ENCODE results near the gene AQP2. TPM values are rescaled to one million over a fixed set of nuclear protein-coding genes. Genes with fewer than 3 reads are reported as not detected.
"Not testable (repeated sequence)": the region's sequence is repeated elsewhere in the genome, so short reads cannot be mapped to it uniquely, and the experiment has no call there.

AQP2 gene
- polyA plus RNA-seq, 6 donors from 2014 or later: not detected

DNA sequence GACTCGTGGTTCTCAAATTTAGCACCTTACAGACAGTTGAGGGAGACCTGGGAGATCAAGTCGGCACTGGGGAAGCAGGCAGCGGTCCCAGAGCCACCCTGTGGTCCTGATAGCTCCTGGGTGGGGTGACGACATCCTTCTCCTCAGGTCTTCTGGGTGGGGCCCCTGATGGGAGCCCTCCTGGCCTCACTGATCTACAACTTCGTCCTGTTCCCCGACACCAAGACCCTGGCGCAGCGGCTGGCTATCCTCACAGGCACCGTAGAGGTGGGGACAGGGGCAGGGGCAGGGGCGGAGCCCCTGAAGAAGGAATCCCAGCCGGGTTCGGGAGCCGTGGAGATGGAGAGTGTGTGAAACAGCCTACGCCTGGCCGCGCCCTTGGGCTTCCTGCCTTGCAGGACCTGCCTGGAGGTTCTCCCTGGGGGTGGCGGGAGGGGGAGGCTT lies 24.8 kb downstream of the AQP2 start:
- H3K27me3 Mint-ChIP-seq: no peaks in the 10 kb centered on the region
- no peaks in the 10 kb centered on the region for H3K36me3 Mint-ChIP-seq
- ATAC-seq (ENCODE audit: low read depth in 2 of 2): no peak
- no peaks in the 10 kb centered on the region for H3K4me1 Mint-ChIP-seq
- no peak for DNase-seq
- H3K27ac Mint-ChIP-seq: no peak overlapping the region
- H3K9me3 Mint-ChIP-seq: no peaks in the 10 kb centered on the region
- H3K4me3 Mint-ChIP-seq: no peak overlapping the region

DNA sequence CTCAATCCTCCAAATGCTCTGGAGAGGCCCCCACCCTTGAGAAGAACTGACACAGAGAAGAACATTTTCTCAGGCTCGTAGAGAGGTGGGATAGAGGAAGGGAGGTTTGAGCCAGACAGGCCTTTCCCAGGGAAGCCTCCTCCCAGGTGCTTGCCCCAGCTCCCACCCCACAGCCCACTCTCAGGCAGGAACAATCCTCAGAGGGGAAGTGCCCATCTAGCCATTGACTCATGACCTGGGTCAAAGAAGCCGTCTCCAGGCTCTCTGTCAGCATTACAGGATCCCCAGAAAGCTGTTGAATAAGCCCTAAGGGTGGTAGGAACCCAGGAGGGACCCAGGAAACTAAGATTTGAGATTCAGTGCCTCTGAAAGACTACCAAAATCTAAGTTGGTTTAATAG lies 26.0 kb downstream of the AQP2 start:
- Mint-ChIP-seq H3K27ac (peak overlapping the region in 2 of 6 donors; percentile 22 to 61), H3K36me3 (no peaks in the 10 kb centered on the region), H3K4me1 (no peaks in the 10 kb centered on the region), H3K27me3 (no peaks in the 10 kb centered on the region), H3K9me3 (no peaks in the 10 kb centered on the region), H3K4me3 (no peak overlapping the region)
- DNase-seq (no peak), ATAC-seq (ENCODE audit: low read depth in 2 of 2) (no peak)

GRCh38 chr12:49978125-49978524 lies 27.6 kb downstream of the AQP2 start:
- no peak for DNase-seq
- no peak overlapping the region for H3K4me3 Mint-ChIP-seq
- no peak for ATAC-seq (ENCODE audit: low read depth in 2 of 2)
- H3K36me3 Mint-ChIP-seq: no peaks in the 10 kb centered on the region
- no peaks in the 10 kb centered on the region for H3K27me3 Mint-ChIP-seq
- H3K4me1 Mint-ChIP-seq: no peaks in the 10 kb centered on the region
- peak overlapping the region in 2 of 6 donors; percentile 52 to 66 for H3K27ac Mint-ChIP-seq
- H3K9me3 Mint-ChIP-seq: no peaks in the 10 kb centered on the region

DNA sequence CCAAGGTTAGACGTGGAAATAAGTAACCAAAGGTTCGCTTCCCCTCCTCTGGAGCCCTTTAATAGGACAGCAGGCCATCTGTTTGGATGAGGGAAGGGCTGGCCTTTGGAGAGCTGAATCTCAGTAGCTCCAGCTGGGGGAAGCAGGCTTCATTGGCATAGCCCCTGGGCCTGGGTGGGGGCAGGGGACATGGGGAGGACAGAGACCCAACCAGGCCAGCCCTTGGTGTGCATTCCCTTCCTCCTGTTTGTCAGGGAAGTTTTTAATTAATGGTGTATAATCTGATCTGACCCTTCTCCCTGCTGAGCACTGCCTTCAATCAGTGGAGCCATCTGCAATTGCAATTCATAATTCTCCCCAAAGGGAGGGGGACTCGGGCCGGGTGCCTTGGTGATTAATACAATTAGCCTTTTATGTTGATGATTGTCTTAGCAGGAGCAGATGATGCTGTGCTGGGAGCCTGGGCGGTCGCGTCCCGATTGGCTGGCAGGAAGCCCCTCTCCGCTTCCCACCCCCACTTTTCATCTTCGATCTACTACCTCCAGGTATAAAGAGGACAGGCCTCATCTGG lies 28.6 kb downstream of the AQP2 start:
- ATAC-seq (ENCODE audit: low read depth in 2 of 2) (no peak), DNase-seq (no peak)
- Mint-ChIP-seq H3K36me3 (no peaks in the 10 kb centered on the region), H3K4me1 (no peaks in the 10 kb centered on the region), H3K9me3 (no peaks in the 10 kb centered on the region), H3K27ac (peak overlapping the region in 2 of 6 donors; percentile 22 to 71), H3K4me3 (no peak overlapping the region), H3K27me3 (no peaks in the 10 kb centered on the region)

DNA sequence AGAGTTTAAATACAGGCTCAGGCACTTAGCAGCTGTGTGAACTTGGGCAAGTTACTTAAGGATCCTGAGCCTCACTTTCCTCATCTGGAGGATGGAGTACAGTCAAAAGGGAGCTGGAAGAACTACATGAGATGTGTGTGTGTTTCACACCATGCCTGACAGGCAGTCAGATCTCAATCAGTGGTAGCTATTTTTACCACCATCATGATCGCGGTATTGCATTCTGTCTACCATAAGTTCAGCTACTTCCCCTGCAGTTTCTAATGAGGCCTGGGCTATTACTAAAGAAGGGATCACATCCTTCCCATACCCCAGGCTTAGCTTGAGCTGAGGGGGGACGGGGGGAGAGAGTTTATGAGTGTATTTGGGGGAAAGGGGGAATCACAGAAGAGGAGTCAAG lies 29.3 kb downstream of the AQP2 start:
- Mint-ChIP-seq H3K4me1 (no peaks in the 10 kb centered on the region), H3K27ac (peak overlapping the region in 2 of 6 donors; percentile 10 to 78), H3K9me3 (no peaks in the 10 kb centered on the region), H3K27me3 (no peaks in the 10 kb centered on the region), H3K4me3 (no peak overlapping the region), H3K36me3 (no peaks in the 10 kb centered on the region)
- ATAC-seq (ENCODE audit: low read depth in 2 of 2) (no peak), DNase-seq (no peak)

- no peaks in the 10 kb centered on the region for H3K36me3 Mint-ChIP-seq
- no peaks in the 10 kb centered on the region for H3K27me3 Mint-ChIP-seq
- H3K27ac Mint-ChIP-seq: peak overlapping the region in 1 of 6 donors; percentile 17
- no peaks in the 10 kb centered on the region for H3K9me3 Mint-ChIP-seq
- ATAC-seq (ENCODE audit: low read depth in 2 of 2): no peak
- H3K4me1 Mint-ChIP-seq: no peaks in the 10 kb centered on the region
- H3K4me3 Mint-ChIP-seq: peak overlapping the region in 1 of 8 donors; percentile 25
- no peak for DNase-seq
Measured at GRCh38 chr12:49980501-49981349, 30.2 kb downstream of the AQP2 start.

GRCh38 chr12:49982246-49983087 lies 31.9 kb downstream of the AQP2 start:
- no peaks in the 10 kb centered on the region for H3K27me3 Mint-ChIP-seq
- H3K9me3 Mint-ChIP-seq: no peaks in the 10 kb centered on the region
- ATAC-seq (ENCODE audit: low read depth in 2 of 2) (no peak), DNase-seq (no peak)
- no peak overlapping the region for H3K4me3 Mint-ChIP-seq
- H3K4me1 Mint-ChIP-seq: no peaks in the 10 kb centered on the region
- peaks cover 0 to 4% of the 10 kb centered on the region in 2 donors for H3K36me3 Mint-ChIP-seq
- H3K27ac Mint-ChIP-seq: peak overlapping the region in 1 of 6 donors; percentile 51

GRCh38 chr12:49983892-49984291 lies 33.4 kb downstream of the AQP2 start:
- H3K36me3 Mint-ChIP-seq: peaks cover 0 to 4% of the 10 kb centered on the region in 2 donors
- H3K27me3 Mint-ChIP-seq: no peaks in the 10 kb centered on the region
- no peaks in the 10 kb centered on the region for H3K9me3 Mint-ChIP-seq
- no peaks in the 10 kb centered on the region for H3K4me1 Mint-ChIP-seq
- ATAC-seq (ENCODE audit: low read depth in 2 of 2) (no peak), DNase-seq (no peak)
- H3K27ac Mint-ChIP-seq: peak overlapping the region in 1 of 6 donors; percentile 23
- no peak overlapping the region for H3K4me3 Mint-ChIP-seq

- no peak overlapping the region for H3K4me3 Mint-ChIP-seq
- DNase-seq: no peak
- no peak for ATAC-seq (ENCODE audit: low read depth in 2 of 2)
- peaks cover 0 to 6% of the 10 kb centered on the region in 2 donors for H3K36me3 Mint-ChIP-seq
- no peaks in the 10 kb centered on the region for H3K4me1 Mint-ChIP-seq
- peak overlapping the region in 1 of 6 donors; percentile 51 for H3K27ac Mint-ChIP-seq
- no peaks in the 10 kb centered on the region for H3K9me3 Mint-ChIP-seq
- H3K27me3 Mint-ChIP-seq: no peaks in the 10 kb centered on the region
Measured at GRCh38 chr12:49984476-49985359, 34.2 kb downstream of the AQP2 start.

DNA sequence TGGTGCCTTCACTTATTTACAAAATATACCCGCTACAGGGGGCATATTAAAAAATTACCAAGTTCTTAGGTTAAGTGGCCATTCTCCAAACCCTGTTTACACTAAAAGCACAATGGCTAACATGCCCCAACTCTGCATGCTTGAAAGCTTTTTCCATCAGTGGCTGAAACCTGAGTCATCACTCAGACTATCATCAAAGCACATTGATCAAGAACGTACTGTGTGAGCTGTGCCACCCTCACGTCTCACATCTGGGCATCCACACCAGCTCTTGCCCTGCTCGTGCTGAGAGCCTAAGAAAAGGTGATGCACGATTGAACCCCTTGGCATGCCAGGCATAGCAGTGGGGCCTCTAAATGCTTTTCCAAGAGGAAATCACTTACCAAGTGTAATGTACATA lies 35.4 kb downstream of the AQP2 start:
- no peak for ATAC-seq (ENCODE audit: low read depth in 2 of 2)

GRCh38 chr12:49986476-49986875 lies 35.9 kb downstream of the AQP2 start:
- not testable (repeated sequence) for H3K9me3 Mint-ChIP-seq; DNase-seq; ATAC-seq (ENCODE audit: low read depth in 2 of 2); H3K4me3 Mint-ChIP-seq; H3K27me3 Mint-ChIP-seq; H3K27ac Mint-ChIP-seq; H3K4me1 Mint-ChIP-seq; H3K36me3 Mint-ChIP-seq

More for the DNA sequence above, 35.4 kb downstream of the AQP2 start:
- H3K9me3 Mint-ChIP-seq: no peaks in the 10 kb centered on the region
- H3K4me1 Mint-ChIP-seq: no peaks in the 10 kb centered on the region
- DNase-seq: no peak
- H3K27me3 Mint-ChIP-seq: no peaks in the 10 kb centered on the region
- peaks cover 0 to 9% of the 10 kb centered on the region in 2 donors for H3K36me3 Mint-ChIP-seq
- no peak overlapping the region for H3K27ac Mint-ChIP-seq
- H3K4me3 Mint-ChIP-seq: no peak overlapping the region

GRCh38 chr12:49987625-49988303 lies 37.2 kb downstream of the AQP2 start:
- H3K36me3 Mint-ChIP-seq: peaks cover 8 to 19% of the 10 kb centered on the region in 2 donors
- no peak overlapping the region for H3K27ac Mint-ChIP-seq
- DNase-seq (no peak), ATAC-seq (ENCODE audit: low read depth in 2 of 2) (no peak)
- no peak overlapping the region for H3K4me3 Mint-ChIP-seq
- no peaks in the 10 kb centered on the region for H3K4me1 Mint-ChIP-seq
- no peaks in the 10 kb centered on the region for H3K27me3 Mint-ChIP-seq
- H3K9me3 Mint-ChIP-seq: no peaks in the 10 kb centered on the region
